Muscle of arm (tissue), 12 donors: ENCODE measurements around the gene MRC2. TPM values are rescaled to one million over a fixed set of nuclear protein-coding genes. Genes with fewer than 3 reads are reported as not detected.

Experiments
- DNase-seq: peaks from one replicate; pipeline ENCODE4 v3.0.0-alpha.2; 2013
- polyA plus RNA-seq, 12 donors: library from polyadenylated mRNA; unstranded; fragments of 120-200 nt; gene quantifications; one replicate each; pipeline ENCODE4 v1.2.1, GENCODE V29; 2013; ENCODE audit not compliant: insufficient read length in 12 of 12

The MRC2 gene
- polyA plus RNA-seq, 12 donors: 105 to 196 (median 128) TPM

DNA sequence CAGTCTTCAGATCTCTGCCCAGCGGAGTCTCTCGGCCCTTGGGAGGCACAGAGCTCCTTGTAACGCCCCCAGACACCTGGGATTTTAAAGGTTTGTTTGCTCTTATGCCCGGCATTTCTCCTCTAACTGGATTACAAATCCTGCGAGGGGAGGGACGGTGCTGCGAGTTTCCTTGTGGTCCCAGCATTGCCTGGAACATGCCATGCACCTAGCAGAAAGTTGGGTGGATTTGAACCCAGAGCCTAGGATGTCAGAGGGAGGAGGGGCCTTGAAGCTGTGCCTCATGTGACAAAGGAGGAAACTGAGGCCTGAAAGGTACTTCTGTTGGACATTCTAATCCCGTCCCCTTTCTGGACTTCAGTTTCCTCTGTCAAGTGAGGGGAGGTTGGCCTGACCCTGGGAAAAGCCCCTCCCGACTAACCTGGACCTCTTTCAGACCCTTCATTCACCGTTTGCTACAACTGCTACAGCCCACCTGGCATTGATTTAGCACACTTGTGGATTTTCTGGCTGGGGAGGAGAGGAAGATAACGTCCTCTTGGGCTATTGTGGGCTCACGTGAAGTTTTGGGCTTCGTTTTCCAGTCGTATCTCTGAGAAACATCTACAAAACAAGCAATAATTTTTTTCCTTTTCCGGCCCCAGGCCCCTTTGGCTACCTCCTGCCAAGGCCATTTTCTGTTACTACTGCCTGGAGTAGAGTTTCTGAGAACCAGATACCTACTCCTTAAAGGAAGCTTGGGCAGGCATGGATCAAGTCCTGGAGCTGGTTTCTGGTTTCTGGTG is 30.9 kb downstream of the MRC2 start:
- DNase-seq: no peak

DNA sequence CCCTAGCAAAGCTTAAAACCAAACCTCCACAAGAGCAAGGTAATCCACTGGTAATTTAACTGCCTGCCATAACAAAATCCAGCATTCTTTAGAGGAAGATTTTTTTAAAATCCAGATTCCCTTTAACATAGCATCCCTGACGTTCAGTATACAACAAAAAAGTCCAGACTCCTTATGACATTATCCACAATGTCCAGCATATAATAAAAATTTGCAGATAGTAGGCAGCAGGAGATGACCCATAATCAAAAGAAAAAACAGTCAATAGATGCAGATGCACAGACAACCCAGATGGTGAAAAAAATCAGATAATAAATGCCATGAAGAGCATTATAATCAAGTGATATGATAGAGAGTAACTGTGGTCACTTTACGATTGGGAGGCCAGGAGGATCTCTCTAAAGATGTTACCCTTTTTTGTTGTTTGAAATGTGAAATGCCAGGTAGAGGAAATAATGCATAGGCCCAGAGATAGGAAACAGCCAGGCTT is 33.2 kb downstream of the MRC2 start:
- no peak for DNase-seq

DNA sequence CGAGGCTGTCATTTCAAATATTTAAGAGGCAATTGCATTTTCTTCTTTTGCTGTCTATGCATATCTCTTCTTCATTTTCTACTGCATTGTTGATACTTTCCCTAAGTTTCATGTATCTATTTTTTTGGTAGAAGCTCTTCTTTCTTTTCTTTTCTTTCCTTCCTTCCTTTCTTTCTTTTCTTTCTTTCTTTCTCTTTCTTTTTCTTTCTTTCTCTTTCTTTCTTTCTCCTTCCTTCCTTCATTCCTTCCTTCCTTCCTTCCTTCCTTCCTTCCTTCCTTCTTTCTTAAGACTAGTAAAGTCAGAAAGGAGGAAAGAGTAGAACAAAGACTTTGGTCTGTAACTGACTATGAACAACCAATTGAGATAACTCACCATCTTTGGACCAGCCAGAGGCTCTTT is 33.9 kb downstream of the MRC2 start:
- DNase-seq: no peak

DNA sequence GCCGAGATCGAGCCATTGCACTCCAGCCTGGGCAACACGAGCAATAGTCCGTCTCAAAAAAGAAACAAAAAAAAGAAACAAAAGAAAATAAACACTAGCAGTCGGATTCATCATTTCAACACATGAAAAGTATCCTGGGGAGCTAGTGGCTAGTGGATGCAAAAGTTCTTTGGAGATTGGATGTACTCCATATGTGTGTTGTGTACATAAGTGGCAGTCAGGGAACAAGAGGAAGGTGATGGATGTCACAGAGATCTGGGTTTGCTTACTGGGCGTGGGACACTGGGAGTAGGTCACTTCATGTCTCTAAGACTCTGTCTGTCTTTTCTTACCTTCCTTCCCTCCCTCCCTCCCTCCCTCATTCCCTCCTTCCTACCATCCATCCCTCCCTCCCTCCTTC is 35.4 kb downstream of the MRC2 start:
- DNase-seq: no peak

DNA sequence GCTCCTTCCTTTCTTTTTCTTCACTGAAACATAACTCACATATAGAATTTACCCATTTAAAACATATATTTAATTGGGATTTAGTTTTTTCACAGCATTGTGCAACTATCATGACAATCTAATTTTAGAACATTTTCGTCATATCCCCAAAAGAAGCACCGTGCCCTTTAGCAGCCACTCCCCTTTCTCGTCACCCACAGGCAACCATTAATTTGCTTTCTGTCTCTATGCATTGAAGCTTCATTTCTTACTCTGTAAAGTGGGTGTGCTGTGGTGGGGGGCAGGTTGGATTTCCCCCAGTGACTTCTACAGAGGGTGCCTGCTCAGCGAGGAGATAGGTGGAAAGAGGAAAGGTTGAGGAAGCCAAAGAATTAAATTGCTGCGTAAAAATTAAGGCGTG is 35.8 kb downstream of the MRC2 start:
- no peak for DNase-seq

DNA sequence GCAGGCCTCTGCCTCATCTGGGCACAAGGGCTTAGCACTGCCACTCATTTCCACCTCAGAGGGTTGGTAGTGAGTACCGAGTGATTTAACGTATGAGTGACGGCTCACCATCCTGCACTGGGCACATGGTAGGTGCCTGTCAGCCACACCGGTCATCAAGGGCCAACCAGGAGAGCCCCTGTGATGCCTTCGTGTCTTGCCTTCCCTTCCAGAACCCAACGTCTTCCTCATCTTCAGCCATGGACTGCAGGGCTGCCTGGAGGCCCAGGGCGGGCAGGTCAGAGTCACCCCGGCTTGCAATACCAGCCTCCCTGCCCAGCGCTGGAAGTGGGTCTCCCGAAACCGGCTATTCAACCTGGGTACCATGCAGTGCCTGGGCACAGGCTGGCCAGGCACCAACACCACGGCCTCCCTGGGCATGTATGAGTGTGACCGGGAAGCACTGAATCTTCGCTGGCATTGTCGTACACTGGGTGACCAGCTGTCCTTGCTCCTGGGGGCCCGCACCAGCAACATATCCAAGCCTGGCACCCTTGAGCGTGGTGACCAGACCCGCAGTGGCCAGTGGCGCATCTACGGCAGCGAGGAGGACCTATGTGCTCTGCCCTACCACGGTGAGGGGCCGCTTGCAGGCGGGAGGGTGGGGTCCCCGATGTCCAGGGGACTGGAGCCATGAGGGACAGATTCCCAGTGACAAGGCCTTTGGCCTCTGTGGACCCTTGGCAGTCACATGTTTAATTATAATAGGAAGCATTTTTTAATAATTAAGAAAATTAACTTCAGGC is 37.1 kb downstream of the MRC2 start:
- DNase-seq: no peak

DNA sequence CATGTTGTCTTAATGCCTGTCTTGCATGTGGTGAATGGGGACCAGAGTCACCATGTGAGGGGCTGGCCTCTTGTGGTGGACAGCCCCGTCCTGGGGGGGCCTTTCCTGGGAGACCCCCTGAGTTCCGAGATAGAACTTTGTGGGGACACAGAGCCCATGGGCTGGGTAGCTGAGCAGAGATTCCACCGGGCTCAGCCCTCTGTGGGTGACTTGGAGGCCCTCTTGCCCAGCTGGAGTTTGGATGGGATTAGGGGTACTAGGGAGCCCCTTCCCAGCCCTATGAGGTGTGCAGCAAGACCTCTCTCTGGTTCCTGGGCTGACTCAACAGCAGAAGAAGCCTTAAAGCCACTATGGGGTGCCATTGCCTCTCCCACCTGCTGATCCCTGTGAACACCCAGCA is 38.1 kb downstream of the MRC2 start:
- no peak for DNase-seq

DNA sequence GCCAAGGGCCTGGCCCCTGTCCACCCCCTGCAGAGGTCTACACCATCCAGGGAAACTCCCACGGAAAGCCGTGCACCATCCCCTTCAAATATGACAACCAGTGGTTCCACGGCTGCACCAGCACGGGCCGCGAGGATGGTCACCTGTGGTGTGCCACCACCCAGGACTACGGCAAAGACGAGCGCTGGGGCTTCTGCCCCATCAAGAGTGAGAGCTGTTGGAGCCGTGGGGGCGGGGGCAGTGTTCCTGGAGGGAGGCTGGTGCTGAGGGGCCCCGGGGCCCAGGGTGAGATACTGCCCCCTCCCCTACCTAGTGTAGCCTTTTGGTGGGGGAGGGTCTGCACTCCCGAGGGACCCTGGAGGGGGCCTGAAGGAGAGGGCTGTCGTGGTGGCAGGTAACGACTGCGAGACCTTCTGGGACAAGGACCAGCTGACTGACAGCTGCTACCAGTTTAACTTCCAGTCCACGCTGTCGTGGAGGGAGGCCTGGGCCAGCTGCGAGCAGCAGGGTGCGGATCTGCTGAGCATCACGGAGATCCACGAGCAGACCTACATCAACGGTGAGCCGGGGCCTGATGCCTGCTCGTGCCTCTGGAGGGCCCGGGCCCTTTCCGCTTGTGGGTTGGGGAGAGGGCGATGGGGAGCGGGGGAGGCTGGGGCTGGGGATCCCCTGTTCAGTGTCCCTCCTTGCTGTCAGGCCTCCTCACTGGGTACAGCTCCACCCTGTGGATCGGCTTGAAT is 38.8 kb downstream of the MRC2 start:
- no peak for DNase-seq

DNA sequence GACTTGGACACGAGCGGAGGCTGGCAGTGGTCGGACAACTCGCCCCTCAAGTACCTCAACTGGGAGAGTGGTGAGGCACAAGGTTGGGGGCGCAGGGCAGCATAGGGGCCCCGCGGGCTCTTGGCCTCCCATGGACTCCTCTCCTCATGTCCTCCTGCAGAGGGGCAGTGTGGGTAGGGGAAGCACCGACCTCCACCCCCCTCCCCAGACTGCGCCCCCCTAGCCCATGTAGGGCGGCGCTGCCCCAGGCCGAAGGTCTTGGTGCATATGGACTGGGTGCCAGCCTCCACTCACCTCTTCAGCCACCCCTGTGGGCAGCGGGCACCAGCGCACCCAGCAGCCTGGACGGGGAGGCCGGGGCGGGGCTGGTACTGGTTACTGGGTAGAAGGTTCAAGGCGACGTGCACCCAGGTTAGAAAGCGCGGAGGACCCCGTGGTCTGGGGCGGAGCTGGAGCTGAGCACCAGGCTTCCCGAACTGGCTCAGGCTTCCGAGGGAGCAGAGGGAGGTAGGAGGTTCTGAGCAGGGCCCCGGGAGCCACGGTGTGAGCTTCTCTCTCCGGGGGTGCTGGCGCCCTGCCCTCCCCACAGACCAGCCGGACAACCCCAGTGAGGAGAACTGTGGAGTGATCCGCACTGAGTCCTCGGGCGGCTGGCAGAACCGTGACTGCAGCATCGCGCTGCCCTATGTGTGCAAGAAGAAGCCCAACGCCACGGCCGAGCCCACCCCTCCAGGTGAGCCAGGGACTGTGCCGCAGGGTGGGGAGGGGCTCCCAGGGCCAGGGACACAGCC is 39.5 kb downstream of the MRC2 start:
- DNase-seq: no peak

DNA sequence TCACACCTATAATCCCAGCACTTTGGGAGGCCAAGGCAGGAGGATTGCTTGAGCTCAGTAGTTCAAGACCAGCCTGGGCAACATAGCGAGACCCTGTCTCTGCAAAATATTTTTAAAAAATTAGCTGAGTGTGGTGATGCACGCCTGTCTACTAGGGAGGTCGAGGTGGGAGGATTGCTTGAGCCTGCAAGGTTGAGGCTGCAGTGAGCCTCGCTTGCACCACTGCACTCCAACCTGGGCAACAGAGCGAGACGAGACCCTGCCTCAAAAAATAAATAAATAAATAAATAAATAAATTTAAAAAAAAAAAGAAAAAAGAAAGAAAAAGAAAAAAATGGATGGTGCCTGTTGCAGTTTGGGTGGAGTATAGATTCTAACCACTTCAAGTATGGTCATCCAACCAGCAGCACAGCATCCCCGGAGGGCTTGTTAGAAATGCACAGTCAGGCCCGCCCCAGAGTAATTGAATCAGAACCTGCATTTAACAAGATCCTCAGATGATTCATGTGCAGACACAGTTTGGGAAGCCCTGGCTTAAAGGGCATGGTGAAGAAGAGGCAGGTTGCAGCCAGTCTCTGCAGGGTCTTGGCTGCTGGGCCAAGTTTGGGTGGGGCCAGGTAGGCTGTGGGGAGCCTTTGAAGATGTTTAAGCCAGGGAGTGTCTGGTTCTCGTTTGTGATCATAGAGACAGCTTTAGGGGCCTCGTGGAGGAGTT is 40.8 kb downstream of the MRC2 start:
- DNase-seq: no peak

DNA sequence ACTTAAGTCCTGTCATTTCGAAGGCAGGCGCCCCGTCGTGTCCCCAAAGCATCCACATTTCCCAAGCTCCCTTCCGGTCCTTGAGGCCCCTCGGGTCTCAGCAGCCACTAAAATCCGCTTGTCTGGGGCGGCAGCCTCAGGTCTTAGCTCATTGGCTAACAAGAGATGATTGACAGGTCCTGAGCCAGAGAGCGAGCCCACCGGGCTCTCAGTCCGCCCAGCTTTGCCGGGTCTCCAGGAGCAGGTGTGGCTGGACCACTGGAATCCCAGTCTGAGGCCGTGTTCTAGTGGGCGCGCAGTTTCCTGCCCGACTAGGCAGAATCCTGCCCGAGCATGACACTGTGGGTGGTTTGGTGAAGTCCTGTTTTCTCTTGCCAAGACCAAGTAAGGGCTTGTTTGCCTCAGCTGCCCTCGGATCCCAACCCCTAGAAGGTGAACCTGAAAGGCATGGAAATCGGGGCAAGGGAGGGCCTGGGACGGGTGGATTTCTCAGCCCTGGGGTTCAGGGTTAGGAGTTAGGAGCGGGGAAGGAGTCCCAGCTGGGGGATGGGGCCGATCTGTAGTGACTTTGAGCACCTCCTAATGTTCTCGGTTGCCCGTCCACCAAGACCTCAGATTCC is 42.8 kb downstream of the MRC2 start:
- DNase-seq: no peak

DNA sequence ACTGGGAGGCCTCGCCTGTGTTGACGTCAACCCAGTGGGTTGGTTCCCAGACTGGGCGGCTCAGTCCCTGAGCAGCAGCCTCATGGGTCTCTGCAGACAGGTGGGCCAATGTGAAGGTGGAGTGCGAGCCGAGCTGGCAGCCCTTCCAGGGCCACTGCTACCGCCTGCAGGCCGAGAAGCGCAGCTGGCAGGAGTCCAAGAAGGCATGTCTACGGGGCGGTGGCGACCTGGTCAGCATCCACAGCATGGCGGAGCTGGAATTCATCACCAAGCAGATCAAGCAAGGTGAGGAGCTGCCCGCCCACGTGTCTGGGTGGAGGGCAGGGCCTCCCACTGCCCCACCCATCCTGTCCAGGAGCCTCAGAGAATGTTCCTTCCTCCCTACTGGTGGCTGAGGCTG is 44.1 kb downstream of the MRC2 start:
- DNase-seq: no peak

DNA sequence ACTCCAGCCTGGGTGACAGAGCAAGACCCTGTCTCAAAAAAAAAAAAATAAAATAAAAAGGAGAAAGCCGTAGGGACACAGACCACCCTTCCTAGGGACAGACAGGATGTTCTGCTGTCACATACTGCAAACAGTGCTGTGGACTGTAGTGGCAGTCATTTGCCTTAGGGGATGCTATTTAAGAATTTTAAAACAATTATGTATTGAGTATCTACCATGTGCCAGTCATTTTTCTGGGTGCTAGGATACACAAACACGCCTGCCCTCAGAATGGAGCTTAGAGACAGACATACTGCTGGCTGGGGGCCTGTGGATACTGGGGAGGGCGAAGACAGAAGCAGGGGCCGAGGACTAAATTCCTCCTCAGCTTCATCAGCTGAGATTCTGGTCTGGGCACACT is 45.5 kb downstream of the MRC2 start:
- no peak for DNase-seq

DNA sequence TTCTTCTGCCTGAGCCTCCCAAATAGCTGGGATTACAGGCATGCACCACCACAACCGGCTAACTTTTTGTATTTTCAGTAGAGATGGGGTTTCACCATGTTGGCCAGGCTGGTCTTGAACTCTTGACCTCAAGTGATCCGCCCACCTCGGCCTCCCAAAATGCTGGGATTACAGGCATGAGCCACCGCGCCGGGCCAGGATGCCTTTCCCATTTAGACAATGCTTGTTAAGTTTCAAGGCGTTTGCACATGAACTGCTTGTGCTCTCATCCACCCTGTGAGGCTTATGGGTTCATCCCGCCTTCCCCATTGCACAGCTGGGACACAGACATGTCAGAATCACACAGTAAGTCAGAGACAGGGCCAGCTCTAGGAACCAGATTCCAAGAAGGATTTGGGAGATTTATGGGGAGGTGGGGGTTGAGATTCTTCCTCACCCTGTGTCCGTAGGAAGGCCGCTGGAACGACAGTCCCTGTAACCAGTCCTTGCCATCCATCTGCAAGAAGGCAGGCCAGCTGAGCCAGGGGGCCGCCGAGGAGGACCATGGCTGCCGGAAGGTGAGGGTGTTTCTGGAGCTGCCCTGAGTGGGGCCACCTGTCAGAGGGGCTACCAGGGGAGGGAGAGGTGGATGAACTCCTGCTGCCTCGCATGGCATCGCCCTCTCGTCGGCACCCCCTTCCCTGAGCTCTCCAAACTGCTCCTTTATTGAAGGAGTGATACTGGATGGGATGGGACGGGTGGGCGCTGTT is 46.3 kb downstream of the MRC2 start:
- DNase-seq: no peak

DNA sequence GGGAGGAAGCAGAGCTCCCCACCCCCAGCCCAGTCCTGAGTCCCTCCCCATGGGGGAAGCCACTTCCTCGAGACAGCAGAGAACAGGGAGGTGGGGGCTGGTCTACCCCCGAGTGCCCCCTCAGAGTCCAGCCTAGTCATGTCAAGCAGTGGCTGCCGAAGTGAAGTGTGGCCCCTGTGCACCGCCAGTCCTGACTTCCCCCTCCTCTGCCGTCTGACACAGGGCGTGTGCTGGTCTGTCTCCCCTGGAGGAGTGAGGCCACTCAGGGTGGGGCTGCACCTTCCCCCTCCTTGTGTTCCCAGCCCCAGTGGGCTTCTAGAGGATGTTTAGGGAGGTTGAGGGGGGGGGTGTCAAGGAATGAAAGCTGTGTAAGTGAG is 46.9 kb downstream of the MRC2 start:
- no peak for DNase-seq

DNA sequence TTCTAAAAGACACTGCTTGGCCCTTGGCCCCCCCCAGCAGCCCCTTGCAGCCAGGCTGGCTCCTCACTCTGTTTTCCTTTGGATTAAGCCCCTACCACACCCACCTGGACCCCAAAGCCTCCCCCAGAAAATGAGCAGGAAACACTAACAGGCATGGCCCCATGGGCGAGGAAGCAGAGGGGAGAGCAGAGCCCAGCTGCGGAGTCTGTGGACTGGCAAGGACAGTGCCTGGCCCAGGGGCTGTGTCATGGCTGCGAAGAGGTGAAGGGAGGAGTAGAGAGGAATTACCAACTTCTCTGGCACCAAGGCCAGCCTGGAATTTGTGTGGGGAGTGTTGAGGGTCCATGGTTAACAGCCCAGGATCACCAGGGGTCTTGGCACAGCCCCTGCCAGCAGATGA is 47.4 kb downstream of the MRC2 start:
- DNase-seq: no peak

DNA sequence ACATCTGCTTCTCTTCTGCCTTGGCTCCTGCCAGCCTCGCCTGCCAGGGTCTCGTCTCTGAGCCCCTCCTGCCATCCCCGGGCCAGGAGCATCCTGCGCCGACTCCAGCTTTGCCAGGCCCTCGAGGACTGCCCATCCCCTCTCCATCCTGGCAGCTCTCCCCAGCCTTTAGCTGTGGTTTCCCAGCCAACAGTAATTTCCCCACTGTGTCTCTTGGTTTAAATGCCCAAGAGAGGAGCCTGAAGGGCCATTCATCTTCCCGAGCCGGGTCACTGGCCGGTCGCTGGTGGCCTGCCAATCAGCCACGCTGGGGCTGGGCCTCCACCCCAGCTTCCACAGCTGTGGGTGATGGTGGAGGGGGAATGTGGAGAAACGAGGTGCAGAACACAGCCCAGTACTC is 47.8 kb downstream of the MRC2 start:
- no peak for DNase-seq

DNA sequence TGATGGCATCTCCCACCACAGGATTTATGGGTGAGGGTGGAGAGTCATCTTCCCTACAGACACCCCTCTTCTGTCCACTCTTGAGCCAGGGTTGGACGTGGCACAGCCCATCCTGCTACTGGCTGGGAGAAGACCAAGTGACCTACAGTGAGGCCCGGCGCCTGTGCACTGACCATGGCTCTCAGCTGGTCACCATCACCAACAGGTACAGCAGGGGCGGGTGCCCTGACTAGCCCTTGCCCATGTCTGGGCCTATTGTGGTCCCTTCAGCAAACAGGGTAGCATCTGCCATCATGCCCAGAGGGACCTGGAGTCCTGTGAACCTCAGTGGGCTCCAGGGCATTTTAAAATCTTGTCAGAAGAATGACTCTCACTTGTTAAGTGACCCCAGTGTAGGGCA is 48.2 kb downstream of the MRC2 start:
- no peak for DNase-seq

DNA sequence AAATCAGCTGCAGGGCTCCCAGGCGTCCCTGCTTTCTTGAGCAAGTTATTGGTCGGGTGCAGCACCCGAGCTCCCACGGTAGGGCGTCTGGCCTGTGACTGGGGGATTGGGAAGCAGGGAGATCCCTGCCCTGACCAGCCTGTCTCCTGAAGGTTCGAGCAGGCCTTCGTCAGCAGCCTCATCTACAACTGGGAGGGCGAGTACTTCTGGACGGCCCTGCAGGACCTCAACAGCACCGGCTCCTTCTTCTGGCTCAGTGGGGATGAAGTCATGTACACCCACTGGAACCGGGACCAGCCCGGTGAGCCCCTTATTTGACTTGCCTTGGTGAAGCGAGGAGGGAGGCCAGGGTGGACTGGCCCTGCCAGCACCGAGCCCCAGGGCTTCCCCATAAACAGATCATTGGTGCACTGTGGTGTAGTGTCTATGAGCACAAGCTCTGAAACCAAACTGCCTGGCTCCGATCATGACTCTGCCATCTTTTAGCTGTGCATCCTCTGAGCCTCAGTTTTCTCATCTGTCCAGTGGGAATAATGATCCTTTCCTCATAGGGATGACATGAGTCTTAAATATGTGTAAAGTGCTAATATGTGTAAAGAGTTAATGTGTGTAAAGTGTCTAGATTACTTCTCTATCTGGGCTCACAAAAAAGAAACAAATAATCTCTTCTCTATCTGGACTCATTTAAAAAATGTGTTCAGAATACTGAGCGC is 48.9 kb downstream of the MRC2 start:
- DNase-seq: no peak
